RCC 7860 (cell line): ENCODE data around the gene NUTM2D.
"Not testable (repeated sequence)": the region's sequence is repeated elsewhere in the genome, so short reads cannot be mapped to it uniquely, and the experiment has no call there.

Experiments
- DNase-seq: peaks from one replicate; pipeline ENCODE4 v3.0.0-alpha.2; 2015; ENCODE audit warnings: low spot score
- FAIRE-seq: peaks from 2 replicates; lab custom pipeline; 2012; peaks lifted over from hg19 to GRCh38; lab: Jason Lieb, UNC

NUTM2D gene

DNA sequence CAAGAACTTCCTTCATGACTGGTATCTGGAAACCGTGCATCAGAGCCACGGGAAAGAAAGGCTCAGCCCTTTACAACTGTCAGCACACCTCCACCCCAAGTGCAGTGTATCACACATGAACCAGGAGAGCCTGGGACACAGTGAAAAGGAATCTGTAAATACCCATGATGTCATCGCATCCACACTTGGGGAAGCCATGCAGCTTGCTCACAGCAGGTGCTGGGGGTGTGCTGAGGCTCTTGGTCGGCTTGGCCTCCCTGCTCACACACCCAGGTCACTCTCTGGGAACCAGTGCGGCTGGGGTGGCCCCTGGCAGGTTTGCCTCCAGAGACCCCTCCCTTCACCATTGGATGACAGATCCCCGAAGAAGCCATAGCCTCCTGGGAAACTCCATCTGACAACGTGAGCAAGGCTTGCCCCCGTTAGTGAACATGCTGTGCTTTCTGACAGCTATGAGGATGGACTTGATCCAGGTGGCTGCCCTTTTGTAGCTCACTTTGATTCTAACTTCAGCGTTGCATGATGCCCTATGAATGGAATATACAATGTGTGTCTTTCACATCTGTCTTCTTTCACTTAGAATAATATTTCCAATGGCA lies 12.1 kb downstream of the NUTM2D start:
- DNase-seq, FAIRE-seq: not testable (repeated sequence)

GRCh38 chr10:87374091-87374490 lies 16.5 kb downstream of the NUTM2D start:
- DNase-seq, FAIRE-seq: not testable (repeated sequence)

DNA sequence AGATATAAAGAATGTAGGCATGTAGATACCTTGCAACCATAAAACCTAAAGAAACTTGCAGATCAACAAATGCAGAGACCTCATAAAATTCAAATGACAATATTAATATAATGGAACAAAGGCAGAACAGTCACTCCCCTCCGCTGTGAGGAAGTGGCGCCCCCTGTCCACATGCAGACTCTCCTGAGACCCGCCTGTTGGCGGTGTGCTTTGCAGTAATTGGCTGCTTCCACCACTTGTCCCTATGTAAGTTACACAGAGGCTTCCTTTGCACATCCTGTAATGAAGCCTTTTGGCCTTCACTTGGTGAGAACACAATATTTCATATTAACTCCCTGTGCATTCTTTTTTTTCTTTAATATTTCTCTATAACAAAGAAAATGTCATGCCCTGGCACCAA lies 21.6 kb downstream of the NUTM2D start:
- not testable (repeated sequence) for DNase-seq, FAIRE-seq

DNA sequence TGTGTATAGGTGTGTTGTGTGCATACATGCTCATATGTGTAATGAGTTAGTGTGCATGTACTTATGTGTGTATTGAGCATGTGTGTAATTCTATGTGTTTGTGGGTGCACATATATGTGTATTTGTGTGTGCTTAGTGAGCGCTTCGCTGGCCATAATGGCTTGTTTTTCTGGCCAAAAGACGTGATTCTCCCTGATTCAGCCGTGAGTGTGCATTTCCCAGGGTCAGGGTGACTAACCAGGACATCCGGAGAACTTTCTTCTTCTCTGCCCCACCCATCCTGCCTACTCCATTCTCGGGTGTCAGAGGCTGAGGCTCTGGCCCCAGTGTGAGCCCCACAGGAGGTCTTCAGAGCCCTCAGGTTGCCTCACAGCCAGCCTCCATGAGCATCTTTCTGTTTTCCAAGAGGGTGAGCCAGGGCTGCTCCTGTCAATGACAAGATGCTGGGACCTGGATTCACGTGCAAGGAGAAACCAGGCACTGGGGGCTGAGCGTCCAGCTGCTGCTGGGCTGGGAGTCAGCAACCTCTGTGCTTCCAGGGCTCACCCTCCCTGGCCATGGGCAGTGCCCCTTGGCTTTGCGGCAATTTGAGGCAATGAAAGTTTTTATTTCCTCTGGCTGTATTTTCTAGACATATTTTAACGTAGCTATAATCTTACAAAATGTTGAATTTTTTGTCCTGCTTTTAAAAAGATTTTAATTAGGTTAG lies 25.8 kb downstream of the NUTM2D start:
- peak; percentile 35 for DNase-seq
- peak; percentile 77 for FAIRE-seq

DNA sequence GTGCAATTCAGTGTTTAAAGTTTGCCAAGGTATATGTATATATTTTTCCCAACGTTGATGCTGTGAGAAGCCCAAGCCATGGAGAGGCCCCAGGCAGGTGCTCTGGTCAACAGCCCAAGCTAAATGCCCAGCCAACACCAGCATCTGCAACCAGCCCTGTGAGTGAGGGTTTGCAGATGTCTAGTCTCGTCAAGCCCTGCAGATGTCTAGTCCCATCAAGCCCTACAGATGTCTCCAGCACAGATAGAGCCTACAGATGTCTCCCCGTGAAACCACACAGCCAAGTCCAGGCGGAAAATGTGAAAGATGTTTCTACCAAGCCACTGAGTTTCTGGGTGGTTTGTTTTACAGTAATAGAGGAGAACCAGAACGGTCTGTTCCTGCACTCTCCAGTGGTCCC lies 26.7 kb downstream of the NUTM2D start:
- not testable (repeated sequence) for FAIRE-seq, DNase-seq

DNA sequence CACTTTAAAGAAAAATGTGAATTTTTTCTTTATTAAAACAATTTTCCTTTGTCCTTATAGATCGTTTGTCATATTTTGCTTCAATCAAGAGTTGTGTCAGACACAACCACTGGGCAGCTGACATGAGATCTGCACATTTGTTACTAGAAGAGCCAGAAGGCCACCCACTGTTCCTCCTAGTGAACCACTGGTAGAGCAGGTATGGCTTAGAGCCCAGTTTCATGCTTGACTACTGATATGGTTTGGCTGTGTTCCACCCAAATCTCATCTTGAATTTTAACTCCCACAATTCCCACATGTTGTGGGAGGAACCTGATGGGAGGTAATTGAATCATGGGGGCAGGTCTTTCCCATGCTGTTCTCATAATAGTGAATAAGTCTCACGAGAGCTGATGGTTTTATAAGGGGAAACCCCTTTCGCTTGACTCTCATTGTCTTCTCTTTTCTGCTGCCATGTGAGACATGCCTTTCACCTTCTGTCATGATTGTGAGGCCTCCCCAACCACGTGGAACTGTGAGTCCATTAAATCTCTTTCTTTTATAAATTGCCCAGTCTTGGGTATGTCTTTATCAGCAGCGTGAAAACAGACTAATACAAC lies 28.3 kb downstream of the NUTM2D start:
- not testable (repeated sequence) for DNase-seq
- FAIRE-seq, result peak; percentile 99

GRCh38 chr10:87391360-87391759 lies 33.8 kb downstream of the NUTM2D start:
- FAIRE-seq, result not testable (repeated sequence)

GRCh38 chr10:87396206-87396605 lies 38.7 kb downstream of the NUTM2D start:
- FAIRE-seq, DNase-seq: not testable (repeated sequence)

More at GRCh38 chr10:87391360-87391759, 33.8 kb downstream of the NUTM2D start:
- not testable (repeated sequence) for DNase-seq

GRCh38 chr10:87398436-87398835 lies 40.9 kb downstream of the NUTM2D start:
- not testable (repeated sequence) for DNase-seq, FAIRE-seq

DNA sequence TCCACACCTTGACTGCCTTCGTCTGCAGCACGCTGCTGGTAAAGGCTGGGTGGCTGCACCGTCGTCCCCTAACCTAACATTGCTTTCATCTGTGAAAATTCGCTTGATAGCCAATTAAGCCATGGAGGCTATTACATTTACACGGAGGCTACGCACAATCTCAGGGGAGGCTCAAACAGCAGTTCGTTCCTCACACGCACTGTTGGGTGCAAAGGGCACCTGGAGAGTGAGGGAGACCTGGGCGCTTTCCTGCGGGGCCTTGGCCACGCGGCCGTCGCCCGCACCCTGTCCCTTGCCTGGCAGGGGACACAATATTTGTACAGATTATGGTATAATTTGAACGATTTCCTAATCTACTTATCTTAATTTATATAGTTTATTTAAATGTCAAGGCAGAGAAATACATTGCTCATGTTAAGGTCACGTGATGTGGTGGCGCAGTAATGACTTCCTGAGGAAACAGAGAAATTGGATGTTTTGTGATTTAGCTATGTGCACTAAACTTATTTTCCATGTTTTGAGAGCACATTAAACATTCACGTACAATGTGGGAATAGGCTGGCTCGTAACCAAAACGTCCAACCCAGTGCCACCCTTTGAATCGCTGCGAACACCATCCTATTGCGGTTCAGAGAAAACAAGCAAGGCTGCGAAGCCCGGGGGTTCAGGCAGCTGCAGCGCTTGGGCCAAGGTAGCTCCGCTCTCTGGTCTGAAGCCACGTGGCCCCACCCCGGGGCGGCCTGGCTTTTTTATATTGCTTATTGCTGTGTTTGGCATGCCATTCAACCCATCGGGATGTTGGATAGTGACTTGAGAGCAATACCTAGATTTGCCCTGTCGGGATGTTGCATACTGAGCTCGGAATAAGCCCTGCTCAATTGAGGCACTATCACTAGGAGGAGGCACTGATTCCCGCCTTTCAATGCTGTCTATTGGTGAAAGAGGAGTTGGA lies 50.2 kb downstream of the NUTM2D start:
- not testable (repeated sequence) for FAIRE-seq, DNase-seq

GRCh38 chr10:87413921-87414320 lies 56.4 kb downstream of the NUTM2D start:
- DNase-seq, FAIRE-seq: not testable (repeated sequence)
